ENCODE measurements around the gene DENND1A.

Gene DENND1A

GRCh38 chr9:123387686-123388085 is 542.2 kb downstream of the DENND1A start:
- Histone ChIP-seq H3K4me1 (ENCODE audit: insufficient read depth, low read length, poor library complexity, severe bottlenecking) (no peaks in the 10 kb centered on the region), H3K27me3 (ENCODE audit: insufficient read depth, low read length, poor library complexity, severe bottlenecking) (no peaks in the 10 kb centered on the region), H3K79me2 (ENCODE audit: insufficient read depth, low read length) (no peaks in the 10 kb centered on the region), H3K4me2 (ENCODE audit: low read depth, low read length, poor library complexity, severe bottlenecking) (no peak overlapping the region), H3K9me2 (replicated peaks; ENCODE audit: low read depth, low read length) (no peaks in the 10 kb centered on the region), H3K9me3 (ENCODE audit: insufficient read depth, low read depth, low read length) (no peaks in the 10 kb centered on the region), H3K9ac (ENCODE audit: low read depth, low read length, poor library complexity, severe bottlenecking) (no peak overlapping the region), H4K20me1 (ENCODE audit: insufficient read depth, low read length, poor library complexity, severe bottlenecking) (no peaks in the 10 kb centered on the region), H3F3A (ENCODE audit: low read depth) (no peaks in the 10 kb centered on the region), H3K4me3 (ENCODE audit: low read length, poor library complexity, severe bottlenecking) (no peak overlapping the region), H2AFZ (ENCODE audit: low read length) (no peak overlapping the region), H3K36me3 (ENCODE audit: insufficient read depth, low read length) (no peaks in the 10 kb centered on the region)
- no peak for TF ChIP-seq EZH2phosphoT487 (IDR thresholded peaks at IDR 0.05; ENCODE audit: borderline replicate concordance)
- TF ChIP-seq, protein P1, sequence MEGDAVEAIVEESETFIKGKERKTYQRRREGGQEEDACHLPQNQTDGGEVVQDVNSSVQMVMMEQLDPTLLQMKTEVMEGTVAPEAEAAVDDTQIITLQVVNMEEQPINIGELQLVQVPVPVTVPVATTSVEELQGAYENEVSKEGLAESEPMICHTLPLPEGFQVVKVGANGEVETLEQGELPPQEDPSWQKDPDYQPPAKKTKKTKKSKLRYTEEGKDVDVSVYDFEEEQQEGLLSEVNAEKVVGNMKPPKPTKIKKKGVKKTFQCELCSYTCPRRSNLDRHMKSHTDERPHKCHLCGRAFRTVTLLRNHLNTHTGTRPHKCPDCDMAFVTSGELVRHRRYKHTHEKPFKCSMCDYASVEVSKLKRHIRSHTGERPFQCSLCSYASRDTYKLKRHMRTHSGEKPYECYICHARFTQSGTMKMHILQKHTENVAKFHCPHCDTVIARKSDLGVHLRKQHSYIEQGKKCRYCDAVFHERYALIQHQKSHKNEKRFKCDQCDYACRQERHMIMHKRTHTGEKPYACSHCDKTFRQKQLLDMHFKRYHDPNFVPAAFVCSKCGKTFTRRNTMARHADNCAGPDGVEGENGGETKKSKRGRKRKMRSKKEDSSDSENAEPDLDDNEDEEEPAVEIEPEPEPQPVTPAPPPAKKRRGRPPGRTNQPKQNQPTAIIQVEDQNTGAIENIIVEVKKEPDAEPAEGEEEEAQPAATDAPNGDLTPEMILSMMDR (conservative IDR thresholded peaks at IDR 0.05; ENCODE audit: low read length) = no peak

- H3K9ac ChIP-seq (ENCODE audit: low read depth, low read length, poor library complexity, severe bottlenecking) = no peak overlapping the region
- peaks cover 5% of the 10 kb centered on the region for H3K4me1 ChIP-seq (ENCODE audit: insufficient read depth, low read length, poor library complexity, severe bottlenecking)
- H3K79me2 ChIP-seq (ENCODE audit: insufficient read depth, low read length) = no peaks in the 10 kb centered on the region
- H3F3A ChIP-seq (ENCODE audit: low read depth) = no peaks in the 10 kb centered on the region
- H3K9me3 ChIP-seq (ENCODE audit: insufficient read depth, low read depth, low read length) = no peaks in the 10 kb centered on the region
- H3K9me2 ChIP-seq (replicated peaks; ENCODE audit: low read depth, low read length) = no peaks in the 10 kb centered on the region
- no peak overlapping the region for H3K4me2 ChIP-seq (ENCODE audit: low read depth, low read length, poor library complexity, severe bottlenecking)
- TF ChIP-seq EZH2phosphoT487 (IDR thresholded peaks at IDR 0.05; ENCODE audit: borderline replicate concordance) = no peak
- TF ChIP-seq, protein P1 (conservative IDR thresholded peaks at IDR 0.05; ENCODE audit: low read length) = no peak
- no peaks in the 10 kb centered on the region for H3K36me3 ChIP-seq (ENCODE audit: insufficient read depth, low read length)
- no peak overlapping the region for H3K4me3 ChIP-seq (ENCODE audit: low read length, poor library complexity, severe bottlenecking)
- no peaks in the 10 kb centered on the region for H4K20me1 ChIP-seq (ENCODE audit: insufficient read depth, low read length, poor library complexity, severe bottlenecking)
- no peaks in the 10 kb centered on the region for H3K27me3 ChIP-seq (ENCODE audit: insufficient read depth, low read length, poor library complexity, severe bottlenecking)
- no peak overlapping the region for H2AFZ ChIP-seq (ENCODE audit: low read length)
These were observed 546.3 kb downstream of the DENND1A start for GRCh38 chr9:123383512-123384170.

- Histone ChIP-seq H3K36me3 (ENCODE audit: insufficient read depth, low read length) (no peaks in the 10 kb centered on the region), H2AFZ (ENCODE audit: low read length) (no peak overlapping the region), H3K79me2 (ENCODE audit: insufficient read depth, low read length) (no peaks in the 10 kb centered on the region), H3K9me3 (ENCODE audit: insufficient read depth, low read depth, low read length) (no peaks in the 10 kb centered on the region), H4K20me1 (ENCODE audit: insufficient read depth, low read length, poor library complexity, severe bottlenecking) (no peaks in the 10 kb centered on the region), H3K9ac (ENCODE audit: low read depth, low read length, poor library complexity, severe bottlenecking) (no peak overlapping the region), H3K27me3 (ENCODE audit: insufficient read depth, low read length, poor library complexity, severe bottlenecking) (no peaks in the 10 kb centered on the region), H3F3A (ENCODE audit: low read depth) (no peaks in the 10 kb centered on the region), H3K4me1 (ENCODE audit: insufficient read depth, low read length, poor library complexity, severe bottlenecking) (peaks cover 5% of the 10 kb centered on the region), H3K4me2 (ENCODE audit: low read depth, low read length, poor library complexity, severe bottlenecking) (no peak overlapping the region), H3K4me3 (ENCODE audit: low read length, poor library complexity, severe bottlenecking) (no peak overlapping the region), H3K9me2 (replicated peaks; ENCODE audit: low read depth, low read length) (no peaks in the 10 kb centered on the region)
- TF ChIP-seq, protein P1 (conservative IDR thresholded peaks at IDR 0.05; ENCODE audit: low read length) = no peak
- no peak for TF ChIP-seq EZH2phosphoT487 (IDR thresholded peaks at IDR 0.05; ENCODE audit: borderline replicate concordance)
These were observed 547.0 kb downstream of the DENND1A start for GRCh38 chr9:123382653-123383511.
